Head of caudate nucleus (tissue), 42 donors: Measurements from ENCODE around the gene GSE1.
"Not testable (repeated sequence)": the region's sequence is repeated elsewhere in the genome, so short reads cannot be mapped to it uniquely, and the experiment has no call there.

Experiments
- DNase-seq, 42 donors: peaks; one replicate each; pipeline versions ENCODE4 v3.0.0 to v3.0.0-alpha.2; 2020 to 2021; ENCODE audit warnings: mixed read lengths in 7 of 42
- intact Hi-C: fragments of 100-400 bp; cut with DNase I; formaldehyde crosslinking; loops from one replicate; pipeline ENCODE4 v1.15.0; 2022

Gene GSE1

GRCh38 chr16:85587762-85588556 lies 25.2 kb upstream of the GSE1 start:
- DNase-seq, result no peak
- intact Hi-C loops, result no loop called here

- intact Hi-C loops, result no loop called here
- no peak for DNase-seq
Observed at GRCh38 chr16:85588562-85589503, 24.3 kb upstream of the GSE1 start.

GRCh38 chr16:85589688-85590505 lies 23.2 kb upstream of the GSE1 start:
- intact Hi-C loops, result no loop called here
- DNase-seq, result no peak

- no peak for DNase-seq
- intact Hi-C loops, result no loop called here
Observed at GRCh38 chr16:85590506-85590832, 22.7 kb upstream of the GSE1 start.

GRCh38 chr16:85591381-85591780 lies 21.7 kb upstream of the GSE1 start:
- intact Hi-C loops, result no loop called here
- no peak for DNase-seq

GRCh38 chr16:85592277-85592676 lies 20.8 kb upstream of the GSE1 start:
- DNase-seq, intact Hi-C loops: not testable (repeated sequence)

- intact Hi-C loops, result no loop called here
- no peak for DNase-seq
Observed at GRCh38 chr16:85592700-85593493, 20.2 kb upstream of the GSE1 start.

GRCh38 chr16:85593494-85594221 lies 19.5 kb upstream of the GSE1 start:
- peak in 1 of 42 donors; percentile 31 for DNase-seq
- intact Hi-C loops, result no loop called here

- intact Hi-C loops, result no loop called here
- DNase-seq, result no peak
Observed at GRCh38 chr16:85594273-85594977, 18.7 kb upstream of the GSE1 start.

GRCh38 chr16:85594978-85595661 lies 18.0 kb upstream of the GSE1 start:
- intact Hi-C loops, result no loop called here
- DNase-seq, result no peak

- intact Hi-C loops, result no loop called here
- no peak for DNase-seq
Observed at GRCh38 chr16:85595812-85596502, 17.2 kb upstream of the GSE1 start.

GRCh38 chr16:85598141-85598540 lies 15.0 kb upstream of the GSE1 start:
- no peak for DNase-seq
- intact Hi-C loops, result no loop called here

GRCh38 chr16:85600078-85600477 lies 13.0 kb upstream of the GSE1 start:
- no peak for DNase-seq
- intact Hi-C loops, result no loop called here

GRCh38 chr16:85600530-85601271 lies 12.4 kb upstream of the GSE1 start:
- intact Hi-C loops, result no loop called here
- no peak for DNase-seq

GRCh38 chr16:85601272-85601639 lies 11.9 kb upstream of the GSE1 start:
- no peak for DNase-seq
- intact Hi-C loops, result no loop called here
